ENCODE measurements around the gene SLC34A3. TPM values are rescaled to one million over a fixed set of nuclear protein-coding genes. Genes with fewer than 3 reads are reported as not detected.

SLC34A3 gene
- total RNA-seq, 1 experiment from 2014 or later: not detected

- CTCF ChIA-PET: interaction anchor here (1.5 kb wide), 1 partner anchor 44 kb away, joined by 5 read pairs; no protein-coding TSS in a partner anchor
- BruUV-seq (replicated peaks): no TSS peak
- POLR2A ChIA-PET: interaction anchor here (1.0 kb wide), 1 partner anchor 8 kb away, joined by 4 read pairs; the partner anchor contains the start of gene TPRN
- Mint-ChIP-seq H3K36me3 (ENCODE audit: insufficient read depth, unreplicated experiment) (peaks cover 20% of the 10 kb centered on the region), H3K4me3 (ENCODE audit: unreplicated experiment) (no peak overlapping the region), H3K27ac (ENCODE audit: low read depth, unreplicated experiment) (no peak overlapping the region), H3K4me1 (ENCODE audit: insufficient read depth, unreplicated experiment) (peaks cover 14% of the 10 kb centered on the region), H3K9me3 (ENCODE audit: unreplicated experiment) (no peaks in the 10 kb centered on the region), H3K27me3 (ENCODE audit: insufficient read depth, unreplicated experiment) (no peaks in the 10 kb centered on the region)
- DNase-seq (ENCODE audit: unreplicated experiment): no peak
- TF ChIP-seq, protein P1, sequence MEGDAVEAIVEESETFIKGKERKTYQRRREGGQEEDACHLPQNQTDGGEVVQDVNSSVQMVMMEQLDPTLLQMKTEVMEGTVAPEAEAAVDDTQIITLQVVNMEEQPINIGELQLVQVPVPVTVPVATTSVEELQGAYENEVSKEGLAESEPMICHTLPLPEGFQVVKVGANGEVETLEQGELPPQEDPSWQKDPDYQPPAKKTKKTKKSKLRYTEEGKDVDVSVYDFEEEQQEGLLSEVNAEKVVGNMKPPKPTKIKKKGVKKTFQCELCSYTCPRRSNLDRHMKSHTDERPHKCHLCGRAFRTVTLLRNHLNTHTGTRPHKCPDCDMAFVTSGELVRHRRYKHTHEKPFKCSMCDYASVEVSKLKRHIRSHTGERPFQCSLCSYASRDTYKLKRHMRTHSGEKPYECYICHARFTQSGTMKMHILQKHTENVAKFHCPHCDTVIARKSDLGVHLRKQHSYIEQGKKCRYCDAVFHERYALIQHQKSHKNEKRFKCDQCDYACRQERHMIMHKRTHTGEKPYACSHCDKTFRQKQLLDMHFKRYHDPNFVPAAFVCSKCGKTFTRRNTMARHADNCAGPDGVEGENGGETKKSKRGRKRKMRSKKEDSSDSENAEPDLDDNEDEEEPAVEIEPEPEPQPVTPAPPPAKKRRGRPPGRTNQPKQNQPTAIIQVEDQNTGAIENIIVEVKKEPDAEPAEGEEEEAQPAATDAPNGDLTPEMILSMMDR (IDR thresholded peaks at IDR 0.05; ENCODE audit: unreplicated experiment): no peak
- intact Hi-C loops (cut with micrococcal nuclease): no loop called here
Observed at GRCh38 chr9:137192859-137193258, 37.8 kb upstream of the SLC34A3 start.

DNA sequence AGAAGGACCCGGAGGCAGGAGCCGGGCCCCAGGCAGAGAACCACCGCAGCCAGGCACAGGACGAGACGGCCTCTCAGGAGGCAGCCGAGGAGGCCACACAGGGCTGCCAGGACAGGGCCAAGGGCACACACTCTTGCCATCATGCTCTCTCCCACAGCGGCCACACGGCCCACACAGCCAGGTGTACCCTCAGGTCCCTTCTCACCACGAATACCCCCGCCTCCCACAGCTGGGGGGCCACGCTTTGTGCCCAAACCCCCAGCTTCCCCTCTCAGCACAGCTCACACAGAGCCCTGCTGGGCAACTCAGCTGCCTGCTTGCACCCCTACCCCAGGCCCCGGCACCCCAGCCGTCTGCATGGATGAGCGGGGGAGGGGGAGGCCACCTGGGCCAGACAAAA, 36.9 kb upstream of the SLC34A3 start:
- POLR2A ChIA-PET: no interaction called here
- peaks cover 21% of the 10 kb centered on the region for H3K4me1 Mint-ChIP-seq (ENCODE audit: insufficient read depth, unreplicated experiment)
- intact Hi-C loops (cut with micrococcal nuclease): no loop called here
- TF ChIP-seq, protein P1 (IDR thresholded peaks at IDR 0.05; ENCODE audit: unreplicated experiment): no peak
- no peak overlapping the region for H3K4me3 Mint-ChIP-seq (ENCODE audit: unreplicated experiment)
- H3K27me3 Mint-ChIP-seq (ENCODE audit: insufficient read depth, unreplicated experiment): no peaks in the 10 kb centered on the region
- DNase-seq (ENCODE audit: unreplicated experiment): no peak
- H3K9me3 Mint-ChIP-seq (ENCODE audit: unreplicated experiment): no peaks in the 10 kb centered on the region
- CTCF ChIA-PET: interaction anchor here (0.5 to 0.7 kb wide), 2 partner anchors 9 to 166 kb away, joined by 3 read pairs; no protein-coding TSS in a partner anchor
- peaks cover 20% of the 10 kb centered on the region for H3K36me3 Mint-ChIP-seq (ENCODE audit: insufficient read depth, unreplicated experiment)
- no TSS peak for BruUV-seq (replicated peaks)
- H3K27ac Mint-ChIP-seq (ENCODE audit: low read depth, unreplicated experiment): no peak overlapping the region

- CTCF ChIA-PET: interaction anchor here (0.5 to 0.7 kb wide), 3 partner anchors 8 to 85 kb away, joined by 3 to 6 read pairs (median 3); partner anchors contain the start of gene RNF224
- POLR2A ChIA-PET: interaction anchor here (0.7 to 2.1 kb wide), 5 partner anchors 10 to 47 kb away, joined by 3 to 13 read pairs (median 3); partner anchors contain the start of genes NDOR1, RNF224, TMEM203 and TUBB4B
- Mint-ChIP-seq H3K4me1 (ENCODE audit: insufficient read depth, unreplicated experiment) (peaks cover 19% of the 10 kb centered on the region), H3K27ac (ENCODE audit: low read depth, unreplicated experiment) (no peak overlapping the region), H3K27me3 (ENCODE audit: insufficient read depth, unreplicated experiment) (no peaks in the 10 kb centered on the region), H3K36me3 (ENCODE audit: insufficient read depth, unreplicated experiment) (peaks cover 14% of the 10 kb centered on the region), H3K4me3 (ENCODE audit: unreplicated experiment) (no peak overlapping the region), H3K9me3 (ENCODE audit: unreplicated experiment) (no peaks in the 10 kb centered on the region)
- no peak for DNase-seq (ENCODE audit: unreplicated experiment)
- BruUV-seq (replicated peaks): no TSS peak
- TF ChIP-seq, protein P1 (IDR thresholded peaks at IDR 0.05; ENCODE audit: unreplicated experiment): no peak
- intact Hi-C loops (cut with micrococcal nuclease): no loop called here
Observed at GRCh38 chr9:137194388-137194787, 36.3 kb upstream of the SLC34A3 start.

GRCh38 chr9:137194909-137195308, 35.8 kb upstream of the SLC34A3 start:
- POLR2A ChIA-PET: interaction anchor here (0.5 to 2.1 kb wide), 10 partner anchors 10 to 150 kb away, joined by 3 to 13 read pairs (median 3); partner anchors contain the start of genes NDOR1, RNF224, TMEM203 and TUBB4B
- TF ChIP-seq, protein P1 (IDR thresholded peaks at IDR 0.05; ENCODE audit: unreplicated experiment): no peak
- H3K27ac Mint-ChIP-seq (ENCODE audit: low read depth, unreplicated experiment): no peak overlapping the region
- peaks cover 12% of the 10 kb centered on the region for H3K36me3 Mint-ChIP-seq (ENCODE audit: insufficient read depth, unreplicated experiment)
- H3K4me3 Mint-ChIP-seq (ENCODE audit: unreplicated experiment): peak overlapping the region; percentile 36
- no peaks in the 10 kb centered on the region for H3K9me3 Mint-ChIP-seq (ENCODE audit: unreplicated experiment)
- no TSS peak for BruUV-seq (replicated peaks)
- peak; percentile 54 for DNase-seq (ENCODE audit: unreplicated experiment)
- H3K4me1 Mint-ChIP-seq (ENCODE audit: insufficient read depth, unreplicated experiment): peaks cover 18% of the 10 kb centered on the region
- CTCF ChIA-PET: interaction anchor here (0.6 to 1.1 kb wide), 4 partner anchors 24 to 386 kb away, joined by 3 to 6 read pairs (median 4); partner anchors contain the start of gene RNF224
- intact Hi-C loops (cut with micrococcal nuclease): no loop called here
- no peaks in the 10 kb centered on the region for H3K27me3 Mint-ChIP-seq (ENCODE audit: insufficient read depth, unreplicated experiment)

Measured in MCF 10A (cell line).